ENCODE data around the gene DCTN5.

Gene DCTN5

DNA sequence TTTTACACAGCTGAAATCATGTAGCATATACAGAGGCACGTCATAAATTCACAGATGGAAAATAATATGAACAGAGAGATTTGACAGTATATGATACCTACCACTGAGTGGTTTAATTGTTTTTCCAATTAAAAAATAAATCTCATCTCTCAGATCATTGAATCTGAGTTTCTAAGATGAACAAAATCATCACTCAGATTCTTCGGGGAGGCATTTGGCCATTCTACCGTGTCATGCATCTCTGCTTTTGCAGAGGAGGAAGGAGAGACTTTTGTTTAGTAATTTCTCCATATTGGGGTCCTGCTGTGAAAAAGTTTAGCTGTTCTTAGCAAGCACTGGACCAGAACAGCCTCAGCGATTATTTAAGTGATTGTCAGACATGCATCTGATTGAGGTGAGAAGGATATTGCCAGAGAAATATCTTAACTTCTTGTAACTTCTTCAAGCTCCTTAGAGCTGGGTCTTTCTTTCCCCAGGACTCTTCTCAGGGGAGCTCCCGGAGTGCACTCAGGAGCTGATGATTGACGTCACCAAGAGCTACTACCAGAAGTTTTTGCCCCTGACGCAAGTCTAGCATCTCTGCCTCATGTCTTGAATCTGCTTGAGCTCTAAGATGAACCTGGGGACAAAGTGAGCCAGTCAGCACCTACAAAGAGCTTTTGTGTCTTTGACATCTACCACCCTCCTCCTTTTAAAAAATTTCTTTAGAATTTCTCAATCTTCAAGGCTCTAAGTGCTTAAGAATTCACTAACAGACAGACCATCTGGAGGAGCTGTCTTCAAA lies 25.5 kb downstream of the DCTN5 start:
- no peak for DNase-seq

DNA sequence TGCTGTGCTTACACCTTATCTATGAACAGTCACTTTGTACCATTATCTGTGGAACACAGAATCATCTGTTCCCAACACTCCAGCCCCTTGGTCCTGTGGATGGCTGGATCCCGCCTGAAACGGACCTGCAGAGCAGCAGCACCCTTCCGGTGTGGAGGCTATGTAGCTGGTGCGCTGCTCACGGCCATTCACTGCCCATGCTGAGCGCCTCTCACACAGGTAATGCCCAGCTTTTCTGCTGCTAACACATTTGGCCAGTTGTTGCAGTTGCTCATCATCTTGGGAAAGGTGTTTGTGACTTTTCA lies 26.0 kb downstream of the DCTN5 start:
- DNase-seq: no peak

DNA sequence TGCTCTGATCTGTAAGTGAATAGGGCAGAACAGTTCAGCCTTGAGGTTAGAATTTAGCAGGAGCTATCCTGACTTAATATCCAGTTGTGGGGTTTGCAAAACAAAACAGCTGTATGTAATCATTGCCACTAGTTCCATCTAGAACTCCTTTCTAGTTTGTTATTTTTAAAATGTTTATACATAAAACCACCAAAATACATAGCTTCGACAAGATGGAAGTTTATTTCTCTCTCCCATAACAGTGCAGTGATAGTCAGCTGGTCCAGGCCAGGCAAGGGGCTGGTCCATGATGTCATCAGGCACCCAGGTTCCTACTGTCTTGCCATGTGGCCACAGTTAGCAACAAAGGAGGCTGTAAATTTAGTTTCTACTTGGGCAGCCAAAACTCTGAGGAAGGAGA lies 27.0 kb downstream of the DCTN5 start:
- no peak for DNase-seq

DNA sequence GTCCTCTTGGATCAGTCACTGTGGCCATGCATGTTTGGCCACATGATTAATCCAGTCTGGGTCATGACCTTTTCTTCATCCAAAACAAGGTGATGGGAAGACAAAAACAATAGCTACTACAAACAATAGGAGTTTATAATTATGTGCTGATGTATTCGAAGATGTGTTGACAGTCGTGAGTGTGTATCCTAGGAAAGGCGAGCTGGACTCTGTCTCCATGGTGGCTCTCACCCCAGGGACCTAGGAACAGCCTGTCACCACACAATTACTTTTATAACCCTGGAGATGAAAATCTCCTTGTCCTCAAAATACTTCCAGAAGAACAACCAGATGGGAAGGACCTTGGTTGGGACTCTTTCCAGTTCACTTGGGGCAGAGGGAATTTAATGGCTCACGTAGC lies 27.6 kb downstream of the DCTN5 start:
- DNase-seq: no peak

DNA sequence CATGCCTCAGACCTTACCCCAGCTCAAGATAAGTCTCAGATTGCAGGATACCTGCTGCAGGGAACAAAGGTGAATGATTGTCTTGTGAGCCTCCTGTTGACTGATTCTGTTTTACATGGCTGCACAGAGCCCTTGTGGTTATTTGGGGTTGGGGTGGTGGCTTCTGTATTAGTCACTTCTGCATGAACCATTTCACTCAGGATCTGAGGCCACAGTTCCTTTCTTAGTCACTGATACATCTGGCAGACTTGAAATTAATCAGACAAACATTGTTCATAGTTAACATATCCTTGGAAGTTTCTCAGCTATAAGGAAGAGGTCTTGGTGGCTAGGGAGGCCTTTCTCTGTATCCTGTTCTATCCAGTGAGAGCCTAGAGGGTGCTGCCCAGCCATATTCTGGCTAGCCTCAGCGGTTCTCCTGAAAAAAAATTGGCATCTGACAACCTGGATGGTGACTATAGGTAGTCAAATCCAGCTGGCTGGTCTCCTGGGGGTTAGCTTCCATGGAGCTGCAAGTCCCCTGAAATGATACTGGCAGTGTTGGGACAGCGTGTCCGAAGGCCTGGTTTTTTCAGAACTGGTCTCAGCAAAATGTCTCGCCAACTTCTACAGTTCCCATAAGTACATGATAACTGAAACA lies 29.0 kb downstream of the DCTN5 start:
- no peak for DNase-seq

DNA sequence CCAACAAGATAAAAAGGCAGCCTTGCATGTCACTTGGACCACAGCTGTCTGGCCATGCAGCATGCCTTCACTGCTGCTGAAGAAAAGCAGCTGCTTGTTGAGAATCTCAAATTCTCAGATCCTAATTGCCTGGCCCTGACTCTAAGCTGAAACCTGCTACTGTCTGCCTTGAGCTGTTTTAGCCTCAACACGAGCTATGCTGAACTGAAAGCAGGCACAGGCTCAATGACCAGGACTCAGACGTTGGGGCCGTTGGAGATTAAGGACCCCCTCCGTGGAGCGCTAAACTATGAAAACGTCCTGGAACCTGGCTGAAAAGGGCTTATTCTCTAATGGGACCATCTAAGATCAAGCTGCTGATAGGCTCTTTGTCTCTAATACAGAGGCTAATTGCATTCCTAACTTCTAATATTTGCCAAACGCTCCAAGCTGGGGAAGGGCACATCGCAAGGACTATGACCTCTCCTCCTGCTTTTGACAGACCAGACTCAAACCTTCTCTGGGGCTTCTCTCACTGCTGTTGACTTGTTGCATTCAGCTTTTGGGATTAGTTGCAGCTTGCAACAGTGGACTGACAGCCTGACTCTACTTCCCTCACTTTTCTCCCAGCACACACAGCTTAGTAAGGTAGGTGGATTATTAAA lies 32.8 kb downstream of the DCTN5 start:
- DNase-seq: no peak

DNA sequence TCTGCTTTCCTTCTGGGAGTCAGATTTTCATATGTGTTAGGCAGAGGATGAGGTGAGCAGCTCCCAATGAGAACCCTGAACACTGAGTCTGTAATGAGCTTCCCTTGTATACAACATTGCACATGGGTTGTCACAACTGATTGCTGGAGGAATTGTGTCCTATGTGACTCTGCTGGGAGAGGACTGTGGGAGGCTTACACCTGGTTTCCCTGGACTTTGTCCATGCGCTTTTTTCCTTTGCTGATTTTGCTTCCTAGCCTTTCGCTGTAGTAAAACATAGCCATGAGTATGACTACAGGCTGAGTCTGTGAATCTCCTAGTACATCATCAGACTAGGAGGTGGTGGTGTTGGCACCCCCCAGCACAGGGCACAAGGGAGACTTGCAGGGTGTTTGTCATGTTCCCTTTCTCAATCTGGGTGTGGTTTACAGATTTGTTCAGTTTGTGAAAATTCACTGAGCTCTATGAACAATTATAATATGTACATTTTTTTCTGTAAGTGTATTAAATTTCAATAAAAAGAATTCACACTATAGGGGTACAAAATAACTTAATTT lies 35.7 kb downstream of the DCTN5 start:
- DNase-seq: no peak

DNA sequence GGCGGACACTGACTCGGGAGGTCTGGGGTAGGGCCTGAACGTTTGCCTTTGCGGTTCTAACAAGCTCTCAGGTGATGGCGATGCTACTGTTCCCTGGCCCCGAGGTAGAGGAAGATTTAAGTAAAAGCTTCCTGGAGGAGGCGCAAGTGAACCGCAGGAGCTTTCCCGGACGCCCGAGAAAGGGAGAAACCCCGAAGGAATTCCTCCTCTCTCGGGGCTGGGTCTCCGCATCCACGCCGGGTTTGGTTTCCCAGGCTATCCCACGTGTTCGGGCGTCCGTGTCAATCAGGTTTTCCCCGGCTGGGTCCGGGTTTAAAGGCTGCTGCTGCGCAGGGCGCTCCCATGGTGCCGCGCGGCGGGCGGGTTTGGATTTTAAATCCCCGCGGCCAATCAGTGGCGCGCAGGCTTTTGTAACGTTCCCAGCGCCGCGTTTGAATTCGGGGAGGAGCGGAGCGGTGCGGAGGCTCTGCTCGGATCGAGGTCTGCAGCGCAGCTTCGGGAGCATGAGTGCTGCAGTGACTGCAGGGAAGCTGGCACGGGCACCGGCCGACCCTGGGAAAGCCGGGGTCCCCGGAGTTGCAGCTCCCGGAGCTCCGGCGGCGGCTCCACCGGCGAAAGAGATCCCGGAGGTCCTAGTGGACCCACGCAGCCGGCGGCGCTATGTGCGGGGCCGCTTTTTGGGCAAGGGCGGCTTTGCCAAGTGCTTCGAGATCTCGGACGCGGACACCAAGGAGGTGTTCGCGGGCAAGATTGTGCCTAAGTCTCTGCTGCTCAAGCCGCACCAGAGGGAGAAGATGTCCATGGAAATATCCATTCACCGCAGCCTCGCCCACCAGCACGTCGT lies 37.4 kb downstream of the DCTN5 start, which contains the start of gene PLK1:
TSS of gene PLK1 (plus strand) at position 460 of the 844 bp plus-strand sequence. CDS start at position 504, 44 bp downstream.
- peak; percentile 82 for DNase-seq

DNA sequence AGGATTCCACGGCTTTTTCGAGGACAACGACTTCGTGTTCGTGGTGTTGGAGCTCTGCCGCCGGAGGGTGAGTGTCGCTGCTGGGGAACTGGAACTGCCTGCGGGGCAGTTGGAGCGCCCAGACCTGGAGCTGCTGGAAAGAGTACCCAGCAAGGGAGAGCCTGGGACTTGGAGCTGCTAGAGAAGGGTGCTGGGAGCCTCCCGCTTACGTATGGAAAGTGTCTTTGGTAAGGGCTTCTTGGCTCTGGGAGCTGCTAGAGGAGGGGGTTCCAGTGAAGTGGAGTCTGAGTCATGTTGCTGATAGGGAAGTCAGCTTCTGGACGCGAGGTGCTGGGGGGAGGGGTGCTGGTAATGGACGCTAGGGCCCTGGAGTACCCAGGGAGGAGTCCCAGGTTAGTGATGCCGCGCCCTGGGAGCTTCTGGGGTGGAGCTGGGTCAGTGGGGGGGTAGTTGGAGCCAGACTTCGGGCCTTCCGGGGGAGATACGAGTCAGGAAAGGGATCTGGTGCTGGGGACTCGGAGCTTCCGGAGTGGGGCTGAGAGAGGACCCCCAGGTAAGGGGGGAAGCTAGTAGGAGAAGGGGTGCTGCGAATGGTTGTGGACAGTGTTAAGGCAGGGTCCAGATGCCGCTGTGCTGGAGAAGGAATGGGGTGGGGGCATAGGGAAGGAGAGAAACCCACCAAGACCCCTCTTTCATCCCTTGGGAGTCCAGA lies 38.2 kb downstream of the DCTN5 start:
- DNase-seq: no peak

DNA sequence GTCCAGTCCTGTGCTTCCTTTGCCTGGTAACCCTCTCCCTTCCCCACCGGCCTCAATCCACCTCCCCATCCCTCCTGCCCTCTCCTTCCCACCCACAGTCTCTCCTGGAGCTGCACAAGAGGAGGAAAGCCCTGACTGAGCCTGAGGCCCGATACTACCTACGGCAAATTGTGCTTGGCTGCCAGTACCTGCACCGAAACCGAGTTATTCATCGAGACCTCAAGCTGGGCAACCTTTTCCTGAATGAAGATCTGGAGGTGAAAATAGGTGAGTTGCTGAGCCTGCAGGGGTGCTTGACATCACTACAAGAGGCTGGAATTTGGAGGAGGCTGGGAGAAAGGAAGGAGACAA lies 38.7 kb downstream of the DCTN5 start:
- no peak for DNase-seq

DNA sequence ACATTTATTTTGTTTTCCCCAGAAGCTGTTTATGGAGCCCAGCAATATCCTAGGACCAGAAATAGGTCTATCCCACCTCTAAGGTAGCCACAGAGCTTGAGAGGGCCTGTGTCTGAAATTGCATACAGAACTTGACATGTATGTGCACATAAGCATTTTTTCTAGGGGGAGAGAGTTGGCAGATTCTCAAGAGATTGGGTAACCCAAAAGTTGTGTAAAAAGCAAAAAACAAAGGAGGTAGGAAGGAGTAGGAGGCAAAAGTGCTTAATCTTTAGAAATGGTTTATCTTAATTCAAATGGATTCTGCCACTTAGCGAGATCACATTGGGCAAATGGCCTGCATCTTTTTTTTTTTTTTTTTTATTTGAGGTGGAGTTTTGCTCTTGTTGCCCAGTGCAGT lies 40.9 kb downstream of the DCTN5 start:
- DNase-seq: no peak

DNA sequence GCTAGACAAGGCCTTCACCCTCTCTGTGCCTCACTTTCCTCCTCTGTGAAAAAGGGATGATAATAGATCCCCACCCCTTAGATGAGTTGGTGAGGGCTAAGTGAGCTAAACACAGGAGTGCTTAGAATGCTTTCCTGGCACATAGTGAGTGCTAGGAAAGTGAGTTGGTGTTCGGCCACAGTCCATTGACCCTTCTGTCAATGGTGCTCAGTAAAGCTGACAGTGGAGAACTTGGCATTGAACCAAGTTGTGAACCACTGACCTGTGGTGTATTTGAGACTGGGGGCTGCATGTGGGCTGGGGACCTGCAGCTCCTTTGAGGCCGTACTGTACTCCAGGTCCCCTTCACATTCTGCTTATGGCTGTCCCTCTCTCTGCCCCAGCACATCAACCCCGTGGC lies 42.2 kb downstream of the DCTN5 start:
- DNase-seq: no peak

DNA sequence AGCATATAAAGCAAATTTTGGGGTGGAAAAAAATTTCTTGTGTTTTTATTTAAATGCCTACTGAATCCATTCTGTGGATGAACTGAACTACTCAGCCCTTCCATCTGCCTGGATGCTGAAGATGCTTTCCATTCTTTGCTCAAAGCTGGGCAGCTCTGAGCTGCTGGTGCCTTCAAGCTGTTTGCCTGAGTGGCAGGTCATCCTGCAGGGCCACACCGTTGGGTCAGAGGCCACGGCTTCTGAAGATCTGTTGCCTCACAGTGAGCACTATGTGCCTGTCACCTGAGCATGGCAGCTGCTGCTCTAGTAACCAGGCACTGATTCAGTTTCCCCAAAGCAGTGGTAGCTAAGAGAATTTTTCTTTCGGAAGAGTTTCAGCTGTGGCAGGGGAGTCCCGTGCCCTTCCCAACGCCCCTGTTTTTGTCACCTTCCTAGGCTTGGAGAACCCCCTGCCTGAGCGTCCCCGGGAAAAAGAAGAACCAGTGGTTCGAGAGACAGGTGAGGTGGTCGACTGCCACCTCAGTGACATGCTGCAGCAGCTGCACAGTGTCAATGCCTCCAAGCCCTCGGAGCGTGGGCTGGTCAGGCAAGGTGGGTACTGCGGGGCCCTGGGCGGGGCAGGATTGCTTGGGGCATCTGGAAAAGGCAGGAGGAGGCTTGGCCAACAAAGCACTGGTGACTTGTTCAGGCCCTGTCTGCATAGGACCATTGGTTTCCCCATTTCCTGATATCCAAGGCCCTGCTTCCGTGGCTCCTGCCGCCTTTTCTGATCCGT lies 46.0 kb downstream of the DCTN5 start:
- no peak for DNase-seq

DNA sequence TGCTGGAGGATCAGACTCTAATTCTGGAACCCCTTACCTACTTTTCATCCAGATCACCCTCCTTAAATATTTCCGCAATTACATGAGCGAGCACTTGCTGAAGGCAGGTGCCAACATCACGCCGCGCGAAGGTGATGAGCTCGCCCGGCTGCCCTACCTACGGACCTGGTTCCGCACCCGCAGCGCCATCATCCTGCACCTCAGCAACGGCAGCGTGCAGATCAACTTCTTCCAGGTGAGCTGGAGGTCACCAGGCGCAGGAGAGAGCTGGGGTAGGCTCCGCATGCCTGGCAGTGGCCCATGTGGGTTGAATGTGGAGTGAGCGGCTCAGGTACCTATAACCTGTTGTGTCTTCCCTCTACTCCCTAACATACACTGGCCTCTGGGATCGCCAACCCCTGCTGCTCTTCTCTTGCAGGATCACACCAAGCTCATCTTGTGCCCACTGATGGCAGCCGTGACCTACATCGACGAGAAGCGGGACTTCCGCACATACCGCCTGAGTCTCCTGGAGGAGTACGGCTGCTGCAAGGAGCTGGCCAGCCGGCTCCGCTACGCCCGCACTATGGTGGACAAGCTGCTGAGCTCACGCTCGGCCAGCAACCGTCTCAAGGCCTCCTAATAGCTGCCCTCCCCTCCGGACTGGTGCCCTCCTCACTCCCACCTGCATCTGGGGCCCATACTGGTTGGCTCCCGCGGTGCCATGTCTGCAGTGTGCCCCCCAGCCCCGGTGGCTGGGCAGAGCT lies 48.3 kb downstream of the DCTN5 start:
- DNase-seq: no peak

DNA sequence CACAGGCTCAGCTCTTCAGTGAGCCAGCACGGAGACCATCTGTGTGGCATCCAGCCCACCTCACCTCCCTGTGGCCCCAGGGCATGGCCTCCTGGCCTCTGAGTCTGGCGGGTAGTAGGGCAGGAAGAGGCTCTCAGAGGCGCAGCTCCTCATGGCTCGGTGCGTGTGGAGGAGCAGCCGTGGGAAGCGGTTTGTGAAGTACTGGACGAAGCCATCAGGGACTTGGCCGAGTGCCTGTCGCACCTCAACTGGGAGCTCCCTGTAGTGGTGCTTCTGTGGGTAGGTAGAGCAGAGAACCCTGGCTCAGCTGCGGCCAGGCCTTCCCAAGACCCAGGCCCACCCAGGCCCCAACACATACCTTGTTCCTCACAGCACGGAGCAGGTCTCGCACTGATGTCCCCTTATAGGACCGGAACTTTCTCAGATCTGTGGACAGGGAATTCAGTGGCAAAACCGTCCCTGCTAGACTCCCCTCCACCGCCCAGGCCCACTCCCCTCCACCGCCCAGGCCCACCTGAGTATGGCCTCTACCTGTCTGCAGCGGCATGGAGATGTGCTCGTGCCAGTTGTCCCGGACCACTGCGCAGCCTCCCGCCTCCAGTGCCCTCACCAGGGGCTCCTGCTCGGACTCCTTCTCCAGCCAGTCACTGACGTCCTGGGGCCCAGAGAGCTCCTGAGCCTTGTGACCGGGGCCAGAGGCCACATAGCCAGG lies 49.7 kb downstream of the DCTN5 start:
- no peak for DNase-seq

DNA sequence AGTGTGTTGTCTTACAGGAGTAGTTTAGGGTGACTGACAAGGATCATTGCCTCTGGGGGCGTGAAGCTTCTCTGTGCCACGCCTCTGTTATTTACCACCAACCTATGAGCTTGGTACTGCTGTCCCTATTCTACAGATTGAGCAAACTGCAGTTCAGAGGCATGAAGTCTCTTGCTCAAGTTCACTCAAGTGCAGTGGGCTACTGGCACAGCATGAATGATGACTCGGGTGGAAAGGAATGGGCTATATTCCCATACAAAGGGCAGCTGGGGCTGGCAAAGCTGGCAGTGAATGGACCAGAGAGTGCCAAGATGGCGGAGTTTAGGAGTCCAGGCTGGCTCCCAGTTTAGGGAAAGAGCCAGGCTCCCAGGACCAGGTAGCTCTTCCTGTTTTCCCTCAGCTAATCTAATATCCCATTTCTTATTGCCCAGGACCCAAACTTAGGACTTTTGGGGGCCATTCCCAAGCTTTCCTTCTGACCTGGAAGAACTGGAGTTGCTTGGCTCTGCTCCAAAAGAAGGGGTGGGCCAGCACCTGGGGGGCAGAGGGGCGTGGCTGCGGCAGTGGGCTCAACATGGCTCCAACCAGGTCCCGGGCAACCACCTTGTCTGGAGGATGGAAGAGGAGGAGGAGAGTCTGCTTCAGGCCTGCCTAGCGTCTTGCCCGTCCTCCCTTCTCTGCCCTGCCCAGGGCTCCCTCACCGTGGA lies 50.4 kb downstream of the DCTN5 start:
- no peak for DNase-seq

DNA sequence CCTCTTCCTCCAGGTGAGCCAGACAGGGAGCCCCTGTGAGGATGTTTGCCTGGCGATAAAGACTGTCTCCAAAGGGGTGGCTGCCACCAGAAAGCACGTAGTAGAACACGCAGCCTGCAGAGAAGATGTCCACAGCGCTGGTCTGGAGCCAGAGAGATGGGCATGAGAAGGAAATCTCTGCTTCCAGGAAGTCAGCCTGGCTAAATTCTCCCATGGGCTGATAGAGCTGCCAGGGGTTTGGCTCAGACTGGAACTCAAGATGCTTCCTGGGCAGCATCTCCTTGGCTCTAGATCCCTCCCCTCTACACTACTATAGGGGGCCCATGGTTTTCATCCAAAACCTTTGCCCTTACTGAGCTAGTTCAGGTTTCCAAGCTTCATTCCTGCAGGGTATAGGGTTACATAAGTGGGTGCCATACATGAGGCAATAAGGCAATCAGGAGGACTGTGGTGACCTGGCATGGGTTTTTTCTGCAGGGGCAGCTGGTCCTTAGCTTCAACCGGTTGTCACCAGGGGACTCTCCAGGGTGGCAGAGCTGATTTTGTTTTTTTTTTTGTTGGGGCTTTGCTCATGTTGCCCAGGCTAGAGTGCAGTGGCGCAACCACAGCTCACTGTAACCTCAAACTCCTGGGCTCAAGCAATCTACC lies 51.0 kb downstream of the DCTN5 start:
- no peak for DNase-seq

DNA sequence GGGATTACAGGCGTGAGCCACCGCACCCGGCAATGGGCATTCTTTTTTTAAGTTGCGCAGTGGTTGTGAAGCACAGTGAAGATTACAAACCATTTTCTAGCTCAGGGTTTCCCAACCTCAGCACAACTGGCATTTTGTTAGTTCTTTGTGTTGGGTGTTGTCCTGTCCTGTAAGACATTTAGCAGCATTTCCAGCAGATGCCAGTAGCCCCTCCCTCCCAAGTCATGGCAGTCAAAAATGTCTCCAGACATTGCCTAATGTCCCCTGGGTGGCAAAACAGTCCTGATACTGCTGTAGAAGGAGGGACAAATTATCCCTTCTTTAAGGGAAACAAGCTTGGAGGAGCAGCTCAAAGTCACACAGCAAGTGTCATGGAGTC lies 53.0 kb downstream of the DCTN5 start:
- no peak for DNase-seq
